ENCODE results near the gene MPPED2. TPM values are rescaled to one million over a fixed set of nuclear protein-coding genes. Genes with fewer than 3 reads are reported as not detected.

MPPED2 gene
- total RNA-seq, 4 donors from 2014 or later: 2.2 to 11.5 (median 4.7) TPM

GRCh38 chr11:30468881-30469280, 117.3 kb downstream of the MPPED2 start:
- TF ChIP-seq, protein P1, sequence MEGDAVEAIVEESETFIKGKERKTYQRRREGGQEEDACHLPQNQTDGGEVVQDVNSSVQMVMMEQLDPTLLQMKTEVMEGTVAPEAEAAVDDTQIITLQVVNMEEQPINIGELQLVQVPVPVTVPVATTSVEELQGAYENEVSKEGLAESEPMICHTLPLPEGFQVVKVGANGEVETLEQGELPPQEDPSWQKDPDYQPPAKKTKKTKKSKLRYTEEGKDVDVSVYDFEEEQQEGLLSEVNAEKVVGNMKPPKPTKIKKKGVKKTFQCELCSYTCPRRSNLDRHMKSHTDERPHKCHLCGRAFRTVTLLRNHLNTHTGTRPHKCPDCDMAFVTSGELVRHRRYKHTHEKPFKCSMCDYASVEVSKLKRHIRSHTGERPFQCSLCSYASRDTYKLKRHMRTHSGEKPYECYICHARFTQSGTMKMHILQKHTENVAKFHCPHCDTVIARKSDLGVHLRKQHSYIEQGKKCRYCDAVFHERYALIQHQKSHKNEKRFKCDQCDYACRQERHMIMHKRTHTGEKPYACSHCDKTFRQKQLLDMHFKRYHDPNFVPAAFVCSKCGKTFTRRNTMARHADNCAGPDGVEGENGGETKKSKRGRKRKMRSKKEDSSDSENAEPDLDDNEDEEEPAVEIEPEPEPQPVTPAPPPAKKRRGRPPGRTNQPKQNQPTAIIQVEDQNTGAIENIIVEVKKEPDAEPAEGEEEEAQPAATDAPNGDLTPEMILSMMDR (IDR thresholded peaks at IDR 0.05): no peak
- no peak for TF ChIP-seq POLR2A (IDR thresholded peaks at IDR 0.05)
- TF ChIP-seq EP300 (IDR thresholded peaks at IDR 0.05): no peak
- DNase-seq (ENCODE audit: low spot score in 2 of 2): no peak
- Histone ChIP-seq H3K4me3 (no peak overlapping the region), H3K4me1 (no peaks in the 10 kb centered on the region), H3K9me3 (no peaks in the 10 kb centered on the region), H3K36me3 (no peaks in the 10 kb centered on the region), H3K27ac (no peak overlapping the region), H3K27me3 (no peaks in the 10 kb centered on the region)
- whole genome bisulfite sequencing, 2 donors: 60 to 63% methylated on average over 2 of the region's 2 CpGs

DNA sequence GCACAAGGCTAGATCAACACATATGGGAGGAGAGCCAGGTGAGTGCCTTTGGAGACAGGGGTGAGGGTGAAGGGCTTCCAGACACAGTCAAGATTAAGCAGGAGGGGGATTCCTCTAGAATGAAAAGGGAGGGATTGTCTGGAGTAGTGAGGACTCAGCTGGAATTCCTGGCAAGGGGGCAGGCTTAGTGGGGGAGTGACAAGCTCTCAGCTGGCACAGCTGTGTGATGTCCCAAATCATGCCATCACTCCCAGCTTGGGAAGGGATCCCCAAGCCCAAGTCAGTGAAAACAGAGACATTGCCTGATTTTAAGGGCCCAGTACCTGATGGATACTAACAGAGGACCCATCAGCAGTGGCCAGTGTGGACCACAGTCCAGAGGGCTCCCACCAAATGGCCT, 119.0 kb downstream of the MPPED2 start:
- no peak for DNase-seq (ENCODE audit: low spot score in 2 of 2)
- peaks cover 0 to 8% (median 0%) of the 10 kb centered on the region in 4 donors for H3K4me1 ChIP-seq
- no peak overlapping the region for H3K27ac ChIP-seq
- TF ChIP-seq POLR2A (IDR thresholded peaks at IDR 0.05) (no peak), EP300 (IDR thresholded peaks at IDR 0.05) (no peak)
- TF ChIP-seq, protein P1 (IDR thresholded peaks at IDR 0.05): no peak
- H3K27me3 ChIP-seq: no peaks in the 10 kb centered on the region
- no peak overlapping the region for H3K4me3 ChIP-seq
- H3K36me3 ChIP-seq: no peaks in the 10 kb centered on the region
- H3K9me3 ChIP-seq: no peaks in the 10 kb centered on the region

DNA sequence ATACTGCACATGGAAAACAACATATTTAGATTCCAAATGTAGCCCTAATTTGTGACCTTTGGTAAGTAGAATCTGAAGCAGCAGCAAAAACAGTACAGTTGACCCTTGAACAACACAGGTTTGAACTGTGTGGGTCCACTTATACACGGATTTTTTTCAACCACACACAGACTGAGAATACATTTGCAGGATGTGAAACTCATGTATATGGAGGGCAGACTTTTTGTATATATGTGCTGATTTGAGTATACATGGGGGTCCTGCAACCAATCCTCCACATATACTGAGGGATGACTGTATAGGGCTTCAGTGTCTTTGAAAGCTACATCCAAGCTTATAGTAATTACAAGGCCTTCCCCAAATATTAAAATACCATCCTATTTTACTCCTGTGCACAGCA, 120.5 kb downstream of the MPPED2 start:
- no peak for TF ChIP-seq EP300 (IDR thresholded peaks at IDR 0.05)
- Histone ChIP-seq H3K36me3 (no peaks in the 10 kb centered on the region), H3K4me1 (peaks cover 0 to 21% (median 0%) of the 10 kb centered on the region in 4 donors), H3K9me3 (no peaks in the 10 kb centered on the region), H3K27me3 (no peaks in the 10 kb centered on the region), H3K27ac (no peak overlapping the region), H3K4me3 (no peak overlapping the region)
- no peak for DNase-seq (ENCODE audit: low spot score in 2 of 2)
- 77 to 86% methylated on average over 1 of the region's 1 CpG for WGBS, 2 donors

DNA sequence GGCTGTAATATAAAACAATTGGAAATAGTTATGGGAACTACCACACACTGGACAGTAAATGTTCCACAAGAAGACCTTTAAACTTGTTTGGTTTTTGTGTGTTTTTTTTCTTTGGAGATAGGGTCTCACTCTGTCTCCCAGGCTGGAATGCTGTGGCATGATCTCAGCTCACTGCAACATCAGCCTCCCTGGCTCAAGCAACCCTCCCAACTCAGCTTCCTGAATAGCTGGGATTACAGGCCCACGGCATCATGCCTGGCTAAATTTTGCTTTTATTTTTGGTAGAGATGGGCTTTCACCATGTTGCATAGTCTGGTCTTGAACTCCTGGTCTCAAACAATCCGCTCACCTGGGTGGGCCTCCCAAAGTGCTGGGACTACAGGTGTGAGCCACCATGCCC, 121.0 kb downstream of the MPPED2 start:
- Histone ChIP-seq H3K27me3 (no peaks in the 10 kb centered on the region), H3K27ac (no peak overlapping the region)
- TF ChIP-seq POLR2A (IDR thresholded peaks at IDR 0.05) (no peak), EP300 (IDR thresholded peaks at IDR 0.05) (no peak)
- TF ChIP-seq, protein P1 (IDR thresholded peaks at IDR 0.05): no peak

DNA sequence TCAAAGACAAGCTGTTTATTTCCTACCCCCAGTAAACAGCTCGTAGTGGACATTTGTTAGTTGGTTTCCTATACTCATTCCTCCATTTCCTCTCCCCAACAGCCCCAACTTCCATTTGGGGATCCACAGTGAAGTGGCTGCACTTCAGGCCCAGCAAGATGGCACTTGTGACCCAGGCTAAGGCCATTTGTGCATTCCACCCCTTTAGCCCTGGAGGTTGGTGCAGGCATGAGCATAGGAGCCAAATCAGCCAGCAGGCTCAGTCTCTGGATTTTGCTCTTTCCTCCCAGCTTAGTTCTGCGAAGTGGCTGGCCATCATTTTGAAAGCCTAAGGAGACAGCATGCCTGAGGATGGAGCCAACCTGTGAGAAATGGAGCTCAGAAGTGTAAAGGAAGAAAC, 122.9 kb downstream of the MPPED2 start:
- H3K27me3 ChIP-seq: no peaks in the 10 kb centered on the region
- DNase-seq (ENCODE audit: low spot score in 2 of 2): no peak
- TF ChIP-seq POLR2A (IDR thresholded peaks at IDR 0.05): no peak
- TF ChIP-seq EP300 (IDR thresholded peaks at IDR 0.05): no peak
- TF ChIP-seq, protein P1 (IDR thresholded peaks at IDR 0.05): no peak
- H3K4me1 ChIP-seq: peaks cover 0 to 21% (median 0%) of the 10 kb centered on the region in 4 donors
- no peaks in the 10 kb centered on the region for H3K36me3 ChIP-seq
- H3K4me3 ChIP-seq: no peak overlapping the region
- H3K9me3 ChIP-seq: no peaks in the 10 kb centered on the region
- 89% methylated on average over 2 of the region's 2 CpGs for WGBS, 2 donors
- H3K27ac ChIP-seq: no peak overlapping the region

More for the DNA sequence above, 121.0 kb downstream of the MPPED2 start:
- 79 to 83% methylated on average over 2 of the region's 2 CpGs for WGBS, 2 donors
- no peak for DNase-seq (ENCODE audit: low spot score in 2 of 2)
- no peaks in the 10 kb centered on the region for H3K36me3 ChIP-seq
- peaks cover 0 to 21% (median 0%) of the 10 kb centered on the region in 4 donors for H3K4me1 ChIP-seq
- H3K4me3 ChIP-seq: no peak overlapping the region
- no peaks in the 10 kb centered on the region for H3K9me3 ChIP-seq

- WGBS, 2 donors: 23 to 26% methylated on average over 3 of the region's 3 CpGs
- peaks cover 0 to 21% (median 0%) of the 10 kb centered on the region in 4 donors for H3K4me1 ChIP-seq
Observed at GRCh38 chr11:30462421-30462820, 123.7 kb downstream of the MPPED2 start.

More at GRCh38 chr11:30462421-30462820, 123.7 kb downstream of the MPPED2 start:
- H3K27ac ChIP-seq: peak overlapping the region in 3 of 4 donors; percentile 23 to 26 (median 23)
- no peaks in the 10 kb centered on the region for H3K27me3 ChIP-seq
- H3K4me3 ChIP-seq: no peak overlapping the region
- no peaks in the 10 kb centered on the region for H3K36me3 ChIP-seq
- no peak for DNase-seq (ENCODE audit: low spot score in 2 of 2)
- no peaks in the 10 kb centered on the region for H3K9me3 ChIP-seq
- TF ChIP-seq EP300 (IDR thresholded peaks at IDR 0.05) (no peak), POLR2A (IDR thresholded peaks at IDR 0.05) (no peak)
- TF ChIP-seq, protein P1 (IDR thresholded peaks at IDR 0.05): no peak

Measured in tibial nerve (tissue), 4 donors.